MM.1S (cell line): ENCODE measurements around the gene CORO2A.

Experiments
- EZH2 ChIP-seq: fragments of 300-600 bp; sonication (generic); optimal IDR thresholded peaks from 2 replicates; pipeline ENCODE3; 2017; ENCODE audit warnings: low read depth, mild to moderate bottlenecking, antibody characterized with exemption, low read length, mixed read lengths
- TF ChIP-seq, protein P1 (sequence below): fragments of 300-600 bp; sonication (generic); IDR thresholded peaks from 2 replicates; pipeline ENCODE4 v1.5.1; 2016; ENCODE audit warnings: antibody characterized with exemption, low read length, mixed read lengths

DNA sequence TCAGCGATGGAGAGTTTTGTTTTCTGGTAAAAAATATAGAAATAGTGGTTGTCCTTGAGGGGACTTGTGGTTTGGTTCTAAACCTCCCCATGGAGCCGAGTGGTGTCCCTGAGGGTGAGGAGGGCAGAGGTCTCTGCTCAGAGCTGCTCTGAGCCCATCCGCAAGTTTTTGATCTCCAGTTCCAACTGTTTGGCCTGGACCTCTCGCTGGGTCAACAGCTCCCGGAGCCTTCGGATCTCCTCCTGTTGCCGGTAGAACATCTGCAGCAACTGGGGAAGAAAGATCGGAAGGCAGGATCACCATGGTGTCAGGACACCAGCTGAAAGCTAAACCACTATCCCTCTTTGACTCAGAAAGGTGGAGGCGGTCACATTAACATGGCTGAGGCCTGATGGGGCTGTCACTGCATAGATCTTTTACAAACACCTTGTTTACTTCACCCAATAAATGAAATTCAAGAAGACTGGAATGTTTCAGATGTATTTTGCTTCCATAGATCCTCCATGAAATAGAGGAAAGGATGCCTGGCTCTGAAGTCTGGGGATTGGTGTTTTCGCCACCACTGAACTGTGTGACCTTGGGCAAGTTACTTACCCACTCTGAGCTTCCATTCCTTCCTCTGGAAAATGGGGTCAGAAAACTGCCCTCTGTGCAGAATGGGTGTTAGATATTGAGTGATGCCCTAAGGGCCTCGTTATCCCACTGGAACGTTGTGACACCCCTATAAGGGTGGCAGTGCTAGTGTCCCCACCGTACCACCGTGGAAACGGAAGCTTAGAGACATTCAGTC, 67.6 kb downstream of the CORO2A start:
- TF ChIP-seq, protein P1, sequence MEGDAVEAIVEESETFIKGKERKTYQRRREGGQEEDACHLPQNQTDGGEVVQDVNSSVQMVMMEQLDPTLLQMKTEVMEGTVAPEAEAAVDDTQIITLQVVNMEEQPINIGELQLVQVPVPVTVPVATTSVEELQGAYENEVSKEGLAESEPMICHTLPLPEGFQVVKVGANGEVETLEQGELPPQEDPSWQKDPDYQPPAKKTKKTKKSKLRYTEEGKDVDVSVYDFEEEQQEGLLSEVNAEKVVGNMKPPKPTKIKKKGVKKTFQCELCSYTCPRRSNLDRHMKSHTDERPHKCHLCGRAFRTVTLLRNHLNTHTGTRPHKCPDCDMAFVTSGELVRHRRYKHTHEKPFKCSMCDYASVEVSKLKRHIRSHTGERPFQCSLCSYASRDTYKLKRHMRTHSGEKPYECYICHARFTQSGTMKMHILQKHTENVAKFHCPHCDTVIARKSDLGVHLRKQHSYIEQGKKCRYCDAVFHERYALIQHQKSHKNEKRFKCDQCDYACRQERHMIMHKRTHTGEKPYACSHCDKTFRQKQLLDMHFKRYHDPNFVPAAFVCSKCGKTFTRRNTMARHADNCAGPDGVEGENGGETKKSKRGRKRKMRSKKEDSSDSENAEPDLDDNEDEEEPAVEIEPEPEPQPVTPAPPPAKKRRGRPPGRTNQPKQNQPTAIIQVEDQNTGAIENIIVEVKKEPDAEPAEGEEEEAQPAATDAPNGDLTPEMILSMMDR, result no peak
- no peak for TF ChIP-seq EZH2
